PC-3 (cell line): ENCODE data around the gene MCTS1. TPM values are rescaled to one million over a fixed set of nuclear protein-coding genes. Genes with fewer than 3 reads are reported as not detected.
A peak's percentile ranks its signal among the peaks of the same experiment; 100 is the strongest.

Experiments
- ATAC-seq: fragments of 200-7000 bp; cut with Tn5 transposase; 2 replicates; pipeline ENCODE4 v1.9.1; 2020; ENCODE audit warnings: mild to moderate bottlenecking, moderate library complexity
- Bru-seq: library from RNA; stranded (reverse); fragments of 400-500 nt; gene quantifications from one replicate; lab custom pipeline; 2021; lab: Mats Ljungman, UMichigan
- BruChase-seq, 2 experiments: library from RNA; stranded (reverse); fragments of 400-500 nt; gene quantifications; one replicate each; lab custom pipeline; 2021; lab: Mats Ljungman, UMichigan
- BruUV-seq: library from RNA; stranded (reverse); fragments of 400-500 nt; replicated peaks from 2 replicates; lab custom pipeline; 2021; lab: Mats Ljungman, UMichigan
- CTCF ChIA-PET: fragments of 300-600 bp; sonication (Branson Sonifier 250); formaldehyde crosslinking; loops from one replicate; lab custom pipeline; 2022; ENCODE audit warnings: antibody characterized with exemption; lab: Charles Lee
- POLR2A ChIA-PET: fragments of 300-600 bp; sonication (Branson Sonifier 250); formaldehyde crosslinking; loops from one replicate; lab custom pipeline; 2022; ENCODE audit warnings: antibody characterized with exemption; ENCODE audit not compliant: unreplicated experiment; lab: Charles Lee
- DNase-seq: peaks from one replicate; pipeline ENCODE4 v3.0.0-alpha.2; 2015
- H2AFZ ChIP-seq: fragments of 300-600 bp; sonication (generic); 2 replicates; pipeline ENCODE4 v1.6.0; 2016; ENCODE audit warnings: antibody characterized with exemption, low read length
- H3F3A ChIP-seq: fragments of 300-600 bp; sonication (generic); one replicate; pipeline ENCODE4 v1.6.0; 2017; ENCODE audit warnings: antibody characterized with exemption, low read length, control low read depth, mild to moderate bottlenecking; ENCODE audit not compliant: unreplicated experiment
- H3K27ac ChIP-seq: fragments of 300-600 bp; sonication (generic); 2 replicates; pipeline ENCODE4 v1.5.1; 2016; ENCODE audit warnings: mild to moderate bottlenecking, low read length
- H3K27me3 ChIP-seq: fragments of 300-600 bp; sonication (generic); 2 replicates; pipeline ENCODE4 v1.6.1; 2016; ENCODE audit warnings: low read length, mixed read lengths
- H3K36me3 ChIP-seq: fragments of 300-600 bp; sonication (generic); 2 replicates; pipeline ENCODE4 v1.6.1; 2016; ENCODE audit warnings: low read depth, mixed run types, low read length, mixed read lengths
- H3K4me1 ChIP-seq: fragments of 300-600 bp; sonication (generic); 2 replicates; pipeline ENCODE4 v1.5.1; 2016; ENCODE audit warnings: low read length; ENCODE audit not compliant: insufficient read depth
- H3K4me2 ChIP-seq: fragments of 300-600 bp; sonication (generic); 2 replicates; pipeline ENCODE4 v1.6.0; 2016; ENCODE audit warnings: low read length
- H3K4me3 ChIP-seq: fragments of 300-600 bp; sonication (generic); 2 replicates; pipeline ENCODE4 v1.5.1; 2016; ENCODE audit warnings: mild to moderate bottlenecking, low read length, mixed read lengths
- H3K79me2 ChIP-seq: fragments of 300-600 bp; sonication (generic); 2 replicates; pipeline ENCODE4 v1.6.1; 2017; ENCODE audit warnings: low read length, mixed read lengths
- H3K9ac ChIP-seq: fragments of 300-600 bp; sonication (generic); 2 replicates; pipeline ENCODE4 v1.6.0; 2016; ENCODE audit warnings: mild to moderate bottlenecking, low read length
- H3K9me2 ChIP-seq: fragments of 300-600 bp; sonication (generic); replicated peaks from 2 replicates; pipeline ENCODE4 v1.6.1; 2016; ENCODE audit warnings: mixed run types, low read length, mixed read lengths
- H3K9me3 ChIP-seq: fragments of 300-600 bp; sonication (generic); 2 replicates; pipeline ENCODE4 v1.6.1; 2016; ENCODE audit warnings: low read length, mixed read lengths
- H4K20me1 ChIP-seq: fragments of 300-600 bp; sonication (generic); 2 replicates; pipeline ENCODE4 v1.6.1; 2016; ENCODE audit warnings: low read length, mixed read lengths
- EZH2 ChIP-seq: fragments of 300-600 bp; sonication (generic); IDR thresholded peaks from one replicate; pipeline ENCODE4 v1.6.1; 2017; ENCODE audit warnings: antibody characterized with exemption, mild to moderate bottlenecking, low read length; ENCODE audit not compliant: unreplicated experiment
- EZH2phosphoT487 ChIP-seq: fragments of 300-600 bp; sonication (generic); IDR thresholded peaks from 2 replicates; pipeline ENCODE4 v1.6.1; 2018; ENCODE audit warnings: mild to moderate bottlenecking, antibody characterized with exemption, low read length, borderline replicate concordance
- intact Hi-C: fragments of 100-400 bp; cut with micrococcal nuclease; formaldehyde crosslinking; loops from 2 replicates; pipeline ENCODE4 v1.9.0; 2023
- long read RNA-seq: library from polyadenylated mRNA; unstranded; transcript quantifications from one replicate; pipeline ENCODE4 v2.0.0, GENCODE V29; 2021; ENCODE audit not compliant: unreplicated experiment
- total RNA-seq: library from RNA; depleted of rRNA; stranded (reverse); fragments of >200 nt; gene quantifications from 2 replicates; pipeline ENCODE4 v1.2.3, GENCODE V29; 2014; rRNA removed
- TF ChIP-seq, protein P1 (sequence below): fragments of 300-600 bp; sonication (generic); conservative IDR thresholded peaks from 2 replicates; pipeline ENCODE4 v1.5.1; 2017; ENCODE audit warnings: antibody characterized with exemption, low read depth, mild to moderate bottlenecking, low read length

MCTS1 gene, protein sequence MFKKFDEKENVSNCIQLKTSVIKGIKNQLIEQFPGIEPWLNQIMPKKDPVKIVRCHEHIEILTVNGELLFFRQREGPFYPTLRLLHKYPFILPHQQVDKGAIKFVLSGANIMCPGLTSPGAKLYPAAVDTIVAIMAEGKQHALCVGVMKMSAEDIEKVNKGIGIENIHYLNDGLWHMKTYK
- total RNA-seq, result 50.0 and 83.7 TPM in 2 replicates
- Bru-seq, nascent RNA, result percentile 88 among the genes with signal in this experiment
- BruChase-seq, experiment 1, labeled RNA remaining after a 6-hour chase, result percentile 91 among the genes with signal in this experiment
- percentile 90 among the genes with signal in this experiment for BruChase-seq, experiment 2, labeled RNA remaining after a 2-hour chase
- long read RNA-seq, transcript MCTS1-202 (6 exons, 1,018 nt), result major isoform, 23 of 55 reads
- long read RNA-seq, partial matches to known transcripts, result 1 of 55 reads
- long read RNA-seq, other reads (novel, unspliced or antisense), result 29 of 55 reads

DNA sequence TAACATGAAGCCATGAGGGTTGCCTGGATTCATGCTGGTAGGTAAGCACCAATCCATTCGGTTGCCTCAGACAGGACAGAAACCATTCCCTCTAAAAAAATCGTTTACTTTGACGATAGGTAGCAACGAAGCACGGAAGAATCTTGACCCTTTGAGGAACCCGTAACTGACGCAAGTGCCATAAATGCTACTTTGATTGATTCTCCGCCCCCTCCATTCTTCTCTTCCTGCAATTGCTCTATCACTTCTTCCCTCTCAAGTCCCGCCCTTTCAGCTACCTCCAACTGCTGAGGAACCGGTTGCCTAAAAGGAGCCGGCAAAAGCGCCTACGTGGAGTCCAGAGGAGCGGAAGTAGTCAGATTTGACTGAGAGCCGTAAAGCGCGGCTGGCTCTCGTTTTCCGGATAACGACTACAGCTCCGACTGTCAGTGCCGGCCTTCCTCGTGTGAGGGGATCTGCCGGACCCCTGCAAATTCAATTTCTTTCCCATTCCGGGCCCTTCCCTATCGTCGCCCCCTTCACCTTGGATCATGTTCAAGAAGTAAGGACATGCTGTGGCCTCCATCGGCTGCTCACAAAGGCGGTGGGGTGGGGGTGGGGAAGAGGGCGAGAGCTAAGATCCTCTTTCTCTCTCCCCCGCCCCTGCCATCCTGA lies at the start of gene MCTS1:
TSS of gene MCTS1 (plus strand) at position 395 of the 654 bp plus-strand sequence. CDS start at position 531, 136 bp downstream.
- peak within 1 kb of the TSS; percentile 90 for H3K4me3 ChIP-seq
- intact Hi-C loops, result loop anchor here (1.0 to 5.0 kb wide), 3 partner anchors 44 to 92 kb away; partner anchors contain the start of gene CUL4B
- H3K79me2 ChIP-seq, result peaks cover 39% of the 10 kb centered on the region
- ATAC-seq (peak; percentile 98), DNase-seq (peak; percentile 96)
- H3K4me2 ChIP-seq, result peak within 1 kb of the TSS; percentile 95
- peaks cover 10% of the 10 kb centered on the region for H3K4me1 ChIP-seq
- no peaks in the 10 kb centered on the region for H4K20me1 ChIP-seq
- H3K9ac ChIP-seq, result peak within 1 kb of the TSS; percentile 99
- H3K27ac ChIP-seq, result peak within 1 kb of the TSS; percentile 92
- POLR2A ChIA-PET, result interaction anchor here (0.6 to 0.9 kb wide), 7 partner anchors 42 to 661 kb away, joined by 3 to 36 read pairs (median 3); partner anchors contain the start of gene CUL4B
- H3K36me3 ChIP-seq, result peaks cover 15% of the 10 kb centered on the region
- H3K9me2 ChIP-seq, result no peaks in the 10 kb centered on the region
- H3F3A ChIP-seq, result no peaks in the 10 kb centered on the region
- no TSS peak for BruUV-seq
- H3K27me3 ChIP-seq, result no peaks in the 10 kb centered on the region
- H3K9me3 ChIP-seq, result no peaks in the 10 kb centered on the region
- TF ChIP-seq EZH2, result no peak
- TF ChIP-seq, protein P1, sequence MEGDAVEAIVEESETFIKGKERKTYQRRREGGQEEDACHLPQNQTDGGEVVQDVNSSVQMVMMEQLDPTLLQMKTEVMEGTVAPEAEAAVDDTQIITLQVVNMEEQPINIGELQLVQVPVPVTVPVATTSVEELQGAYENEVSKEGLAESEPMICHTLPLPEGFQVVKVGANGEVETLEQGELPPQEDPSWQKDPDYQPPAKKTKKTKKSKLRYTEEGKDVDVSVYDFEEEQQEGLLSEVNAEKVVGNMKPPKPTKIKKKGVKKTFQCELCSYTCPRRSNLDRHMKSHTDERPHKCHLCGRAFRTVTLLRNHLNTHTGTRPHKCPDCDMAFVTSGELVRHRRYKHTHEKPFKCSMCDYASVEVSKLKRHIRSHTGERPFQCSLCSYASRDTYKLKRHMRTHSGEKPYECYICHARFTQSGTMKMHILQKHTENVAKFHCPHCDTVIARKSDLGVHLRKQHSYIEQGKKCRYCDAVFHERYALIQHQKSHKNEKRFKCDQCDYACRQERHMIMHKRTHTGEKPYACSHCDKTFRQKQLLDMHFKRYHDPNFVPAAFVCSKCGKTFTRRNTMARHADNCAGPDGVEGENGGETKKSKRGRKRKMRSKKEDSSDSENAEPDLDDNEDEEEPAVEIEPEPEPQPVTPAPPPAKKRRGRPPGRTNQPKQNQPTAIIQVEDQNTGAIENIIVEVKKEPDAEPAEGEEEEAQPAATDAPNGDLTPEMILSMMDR, result no peak
- TF ChIP-seq EZH2phosphoT487, result no peak
- H2AFZ ChIP-seq, result peak within 1 kb of the TSS; percentile 87
- CTCF ChIA-PET, result interaction anchor here (0.6 kb wide), 1 partner anchor 45 kb away, joined by 4 read pairs; no protein-coding TSS in a partner anchor

DNA sequence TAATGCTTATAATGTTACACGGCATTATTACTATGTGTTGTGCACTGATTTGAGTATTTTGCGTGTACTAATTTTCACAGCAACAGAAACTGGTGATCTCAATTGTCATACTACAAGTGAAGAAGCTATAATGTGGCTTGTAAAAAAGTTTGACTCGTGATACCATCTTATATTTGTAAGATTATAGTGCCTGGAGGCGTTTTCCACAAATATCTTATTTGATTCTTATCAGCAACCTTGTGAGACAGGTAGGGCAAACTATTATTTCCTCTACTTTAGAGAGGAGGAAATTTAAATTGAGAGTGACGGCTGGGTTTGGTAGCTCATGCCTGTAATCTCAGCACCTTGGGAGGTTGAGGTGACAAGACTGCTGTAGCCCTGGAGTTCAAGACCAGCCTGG lies 47.6 kb upstream of the MCTS1 start:
- Histone ChIP-seq H2AFZ (no peak overlapping the region), H3K4me1 (peaks cover 23% of the 10 kb centered on the region), H3K79me2 (peaks cover 68% of the 10 kb centered on the region), H4K20me1 (0 out of 2 replicates have a peak, but pooled peaks cover 3% of the 10 kb centered on the region), H3K4me3 (no peak overlapping the region), H3K36me3 (0 out of 2 replicates have a peak, but pooled peaks cover 3% of the 10 kb centered on the region), H3K4me2 (peak overlapping the region; percentile 43; the same call in 1 of the 2 replicates), H3K27ac (no peak overlapping the region), H3F3A (no peaks in the 10 kb centered on the region), H3K9me3 (no peaks in the 10 kb centered on the region), H3K9ac (no peak overlapping the region), H3K27me3 (no peaks in the 10 kb centered on the region), H3K9me2 (no peaks in the 10 kb centered on the region)
- intact Hi-C loops, result no loop called here
- peak; percentile 51 for DNase-seq
- no TSS peak for BruUV-seq
- ChIA-PET POLR2A (no interaction called here), CTCF (interaction anchor here (0.6 kb wide), 1 partner anchor 231 kb away, joined by 3 read pairs; no protein-coding TSS in a partner anchor)
- TF ChIP-seq EZH2, result no peak
- TF ChIP-seq EZH2phosphoT487, result no peak
- TF ChIP-seq, protein P1, result no peak
- ATAC-seq, result no peak
